Duodenal mucosa (tissue), 2 donors: ENCODE measurements around the gene MEGF6.

ENCODE experiments used
- H3K27ac ChIP-seq: one replicate; pipeline ENCODE4 v1.7.0; 2013; ENCODE audit warnings: low read depth, low read length
- H3K27me3 ChIP-seq, 2 donors: one replicate each; pipeline ENCODE4 v1.7.0; 2013; ENCODE audit warnings: low read length in 2 of 2, control low read depth in 1 of 2; ENCODE audit not compliant: insufficient read depth in 2 of 2, control insufficient read depth in 1 of 2
- H3K36me3 ChIP-seq, 2 donors: one replicate each; pipeline ENCODE4 v1.7.0; 2013; ENCODE audit warnings: low read length in 2 of 2, control low read depth in 1 of 2; ENCODE audit not compliant: insufficient read depth in 2 of 2, control insufficient read depth in 1 of 2
- H3K4me1 ChIP-seq, 2 donors: one replicate each; pipeline ENCODE4 v1.7.0; 2013; ENCODE audit warnings: low read length in 2 of 2, control low read depth in 1 of 2; ENCODE audit not compliant: insufficient read depth in 2 of 2, control insufficient read depth in 1 of 2
- H3K4me3 ChIP-seq, 2 donors: one replicate each; pipeline ENCODE4 v1.7.0; 2013; ENCODE audit warnings: low read length in 2 of 2, low read depth in 1 of 2
- H3K9ac ChIP-seq, 2 donors: one replicate each; pipeline ENCODE4 v1.7.0; 2013; ENCODE audit warnings: low read length in 2 of 2, low read depth in 1 of 2
- H3K9me3 ChIP-seq, 2 donors: one replicate each; pipeline ENCODE4 v1.7.0; 2013; ENCODE audit warnings: low read length in 2 of 2, control low read depth in 1 of 2; ENCODE audit not compliant: control insufficient read depth in 1 of 2

The MEGF6 gene

GRCh38 chr1:3441880-3442279 lies 169.4 kb downstream of the MEGF6 start:
- no peaks in the 10 kb centered on the region for H3K9me3 ChIP-seq
- H3K4me3 ChIP-seq: no peak overlapping the region
- H3K27me3 ChIP-seq: peaks cover 6 to 17% of the 10 kb centered on the region in 2 donors
- no peaks in the 10 kb centered on the region for H3K4me1 ChIP-seq
- H3K36me3 ChIP-seq: no peaks in the 10 kb centered on the region
- no peak overlapping the region for H3K9ac ChIP-seq
- no peak overlapping the region for H3K27ac ChIP-seq

- no peak overlapping the region for H3K4me3 ChIP-seq
- H3K9me3 ChIP-seq: no peaks in the 10 kb centered on the region
- no peak overlapping the region for H3K9ac ChIP-seq
- peaks cover 6 to 17% of the 10 kb centered on the region in 2 donors for H3K27me3 ChIP-seq
- no peaks in the 10 kb centered on the region for H3K36me3 ChIP-seq
- peak overlapping the region; percentile 3 for H3K27ac ChIP-seq
- no peaks in the 10 kb centered on the region for H3K4me1 ChIP-seq
Measured at GRCh38 chr1:3441410-3441847, 169.9 kb downstream of the MEGF6 start.

DNA sequence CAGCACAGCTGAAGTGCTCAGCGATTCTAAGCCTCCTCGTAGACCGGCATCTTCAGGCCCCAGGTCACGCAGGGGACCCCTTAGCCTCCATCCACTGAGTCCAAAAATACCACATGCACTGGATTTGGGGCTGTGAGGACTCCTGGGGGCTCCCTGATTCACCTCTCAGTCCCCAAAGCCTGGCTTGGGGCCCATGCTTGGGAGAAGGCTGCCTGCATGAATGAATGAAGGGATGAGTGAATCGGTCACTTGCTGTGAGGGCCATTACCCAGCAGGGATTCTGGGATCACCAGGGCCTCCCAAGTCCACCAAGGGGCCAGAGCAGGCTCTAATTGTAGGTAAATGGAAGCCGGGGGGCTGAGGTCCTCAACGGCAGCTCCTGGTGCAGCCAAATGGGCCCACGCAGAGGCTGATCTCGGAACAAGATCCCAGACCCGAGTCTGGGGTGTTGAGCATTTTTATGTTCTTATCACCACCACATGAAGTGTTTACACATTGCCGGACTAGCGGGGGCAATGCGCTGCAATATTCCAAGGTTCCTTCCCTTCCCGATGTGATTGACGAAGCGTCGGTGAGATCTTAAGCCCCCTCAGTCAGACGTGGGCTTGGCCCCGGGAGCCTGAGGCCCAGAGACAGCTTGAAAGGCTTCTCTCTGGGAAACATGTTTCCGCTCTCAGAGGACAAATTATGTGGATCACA lies 170.4 kb downstream of the MEGF6 start:
- no peaks in the 10 kb centered on the region for H3K9me3 ChIP-seq
- H3K4me1 ChIP-seq: no peaks in the 10 kb centered on the region
- no peak overlapping the region for H3K9ac ChIP-seq
- peaks cover 6 to 17% of the 10 kb centered on the region in 2 donors for H3K27me3 ChIP-seq
- no peaks in the 10 kb centered on the region for H3K36me3 ChIP-seq
- H3K27ac ChIP-seq: no peak overlapping the region
- no peak overlapping the region for H3K4me3 ChIP-seq

- Histone ChIP-seq H3K4me3 (no peak overlapping the region), H3K4me1 (no peaks in the 10 kb centered on the region), H3K9me3 (no peaks in the 10 kb centered on the region), H3K36me3 (no peaks in the 10 kb centered on the region), H3K9ac (no peak overlapping the region), H3K27ac (no peak overlapping the region), H3K27me3 (peaks cover 6 to 17% of the 10 kb centered on the region in 2 donors)
Measured at GRCh38 chr1:3440300-3440681, 171.0 kb downstream of the MEGF6 start.
